Naive thymus-derived CD8-positive, alpha-beta T cell (primary cell): ENCODE data around the gene CD96. TPM values are rescaled to one million over a fixed set of nuclear protein-coding genes. Genes with fewer than 3 reads are reported as not detected.

Source experiments
- ATAC-seq, 2 donors: fragments of 150-1000 bp; cut with Tn5 transposase in 1 of 2; sonication (Bioruptor Pico), chemical (Tn5 transposase) in 1 of 2; 1 replicate in 1 of 2; 2 replicates in 1 of 2; pipeline ENCODE4 v1.10.0; 2021; ENCODE audit warnings: mild to moderate bottlenecking in 2 of 2, moderate library complexity in 2 of 2
- POLR2A ChIA-PET: fragments of 350-600 bp; sonication (Branson Sonifier 250); formaldehyde crosslinking; loops from one replicate; lab custom pipeline; 2021; ENCODE audit warnings: antibody characterized with exemption; lab: Charles Lee
- DNase-seq, 10 donors: peaks; one replicate each; pipeline versions ENCODE4 v3.0.0 to v3.0.0-alpha.2; 2020 to 2022
- H3K27ac Mint-ChIP-seq, 10 donors: one replicate each; pipeline ENCODE4 v1.8.0; 2020 to 2022; ENCODE audit warnings: mild to moderate bottlenecking in 10 of 10, mixed read lengths in 10 of 10, moderate library complexity in 4 of 10, inconsistent platforms in 1 of 10
- H3K27me3 Mint-ChIP-seq, 5 donors: one replicate each; pipeline ENCODE4 v1.8.0; 2021 to 2022; ENCODE audit warnings: mixed read lengths in 5 of 5
- H3K36me3 Mint-ChIP-seq, 3 donors: one replicate each; pipeline ENCODE4 v1.8.0; 2020 to 2022; ENCODE audit warnings: mixed read lengths in 3 of 3, mild to moderate bottlenecking in 2 of 3, inconsistent platforms in 1 of 3
- H3K4me1 Mint-ChIP-seq, 4 donors: one replicate each; pipeline ENCODE4 v1.8.0; 2021 to 2022; ENCODE audit warnings: mixed read lengths in 4 of 4
- H3K4me3 Mint-ChIP-seq, 10 donors: one replicate each; pipeline ENCODE4 v1.8.0; 2020 to 2022; ENCODE audit warnings: mild to moderate bottlenecking in 10 of 10, mixed read lengths in 10 of 10, moderate library complexity in 6 of 10, inconsistent platforms in 1 of 10
- H3K9me3 Mint-ChIP-seq, 9 donors: one replicate each; pipeline ENCODE4 v1.8.0; 2020 to 2022; ENCODE audit warnings: mixed read lengths in 9 of 9, mild to moderate bottlenecking in 3 of 9, inconsistent platforms in 1 of 9, moderate library complexity in 1 of 9
- polyA plus RNA-seq, 3 donors: library from polyadenylated mRNA; unstranded; fragments of 300-500 nt; fragmentation: Illumina TruSeq; gene quantifications; one replicate each; pipeline ENCODE4 v1.2.3, GENCODE V29; 2021
- total RNA-seq, 8 experiments: library from RNA in 2 of 8; stranded (reverse) in 2 of 8; gene quantifications; one replicate each; pipeline ENCODE4 v1.2.3 and lab custom pipeline; 2021 to 2026

Gene CD96
- total and polyA plus RNA-seq, 5 experiments from 2014 or later = 258 to 330 (median 291) TPM

GRCh38 chr3:111688190-111688800 is 146.3 kb downstream of the CD96 start:
- ATAC-seq = no peak
- H3K27ac Mint-ChIP-seq = peak overlapping the region in 5 of 10 donors; percentile 2 to 75 (median 18)

GRCh38 chr3:111690242-111690641 is 148.2 kb downstream of the CD96 start:
- H3K27me3 Mint-ChIP-seq = no peaks in the 10 kb centered on the region
- no peak overlapping the region for H3K4me3 Mint-ChIP-seq
- peaks cover 0 to 6% (median 0%) of the 10 kb centered on the region in 3 donors for H3K36me3 Mint-ChIP-seq
- no peaks in the 10 kb centered on the region for H3K9me3 Mint-ChIP-seq
- ATAC-seq (no peak), DNase-seq (no peak)
- POLR2A ChIA-PET = interaction anchor here (2.2 kb wide), 1 partner anchor 21 kb away, joined by 14 read pairs; no protein-coding TSS in a partner anchor
- peak overlapping the region in 4 of 10 donors; percentile 8 to 77 (median 24) for H3K27ac Mint-ChIP-seq
- peaks cover 19 to 73% (median 62%) of the 10 kb centered on the region in 4 donors for H3K4me1 Mint-ChIP-seq

More at GRCh38 chr3:111688190-111688800, 146.3 kb downstream of the CD96 start:
- peaks cover 26 to 70% (median 61%) of the 10 kb centered on the region in 4 donors for H3K4me1 Mint-ChIP-seq
- POLR2A ChIA-PET = no interaction called here
- no peaks in the 10 kb centered on the region for H3K9me3 Mint-ChIP-seq
- H3K36me3 Mint-ChIP-seq = peaks cover 0 to 4% (median 0%) of the 10 kb centered on the region in 3 donors
- no peak for DNase-seq
- H3K27me3 Mint-ChIP-seq = no peaks in the 10 kb centered on the region
- H3K4me3 Mint-ChIP-seq = no peak overlapping the region

- POLR2A ChIA-PET = interaction anchor here (1.0 to 2.2 kb wide), 3 partner anchors 11 to 22 kb away, joined by 3 to 14 read pairs (median 3); no protein-coding TSS in a partner anchor
- peak overlapping the region in 2 of 10 donors; percentile 5 to 71 for H3K27ac Mint-ChIP-seq
- H3K4me3 Mint-ChIP-seq = no peak overlapping the region
- peaks cover 0 to 6% (median 0%) of the 10 kb centered on the region in 3 donors for H3K36me3 Mint-ChIP-seq
- no peaks in the 10 kb centered on the region for H3K9me3 Mint-ChIP-seq
- peak in 4 of 10 donors; percentile 9 to 45 (median 38) for DNase-seq
- peaks cover 18 to 73% (median 60%) of the 10 kb centered on the region in 4 donors for H3K4me1 Mint-ChIP-seq
- ATAC-seq = peak; percentile 61 to 63
- no peaks in the 10 kb centered on the region for H3K27me3 Mint-ChIP-seq
These were observed 149.4 kb downstream of the CD96 start for GRCh38 chr3:111691293-111691909.

- no peak for ATAC-seq
- Mint-ChIP-seq H3K4me3 (no peak overlapping the region), H3K27me3 (no peaks in the 10 kb centered on the region), H3K27ac (peak overlapping the region in 2 of 10 donors; percentile 19 to 43), H3K36me3 (peaks cover 0 to 2% (median 0%) of the 10 kb centered on the region in 3 donors), H3K9me3 (no peaks in the 10 kb centered on the region), H3K4me1 (peaks cover 12 to 67% (median 49%) of the 10 kb centered on the region in 4 donors)
- POLR2A ChIA-PET = no interaction called here
- no peak for DNase-seq
These were observed 150.9 kb downstream of the CD96 start for GRCh38 chr3:111692593-111693552.

GRCh38 chr3:111694471-111694870 is 152.5 kb downstream of the CD96 start:
- Mint-ChIP-seq H3K4me1 (peaks cover 13 to 62% (median 40%) of the 10 kb centered on the region in 4 donors), H3K4me3 (no peak overlapping the region), H3K9me3 (no peaks in the 10 kb centered on the region), H3K27me3 (no peaks in the 10 kb centered on the region), H3K36me3 (peaks cover 0 to 2% (median 0%) of the 10 kb centered on the region in 3 donors), H3K27ac (peak overlapping the region in 3 of 10 donors; percentile 0 to 60 (median 8))
- ATAC-seq (no peak), DNase-seq (no peak)
- POLR2A ChIA-PET = interaction anchor here (0.5 to 0.7 kb wide), 3 partner anchors 11 to 116 kb away, joined by 3 to 7 read pairs (median 3); no protein-coding TSS in a partner anchor

GRCh38 chr3:111695636-111696117 is 153.7 kb downstream of the CD96 start:
- H3K27me3 Mint-ChIP-seq = no peaks in the 10 kb centered on the region
- H3K9me3 Mint-ChIP-seq = no peaks in the 10 kb centered on the region
- peak overlapping the region in 3 of 10 donors; percentile 7 to 39 (median 26) for H3K27ac Mint-ChIP-seq
- POLR2A ChIA-PET = no interaction called here
- DNase-seq (no peak), ATAC-seq (no peak)
- peaks cover 0 to 8% (median 0%) of the 10 kb centered on the region in 3 donors for H3K36me3 Mint-ChIP-seq
- H3K4me3 Mint-ChIP-seq = peak overlapping the region in 1 of 10 donors; percentile 28
- H3K4me1 Mint-ChIP-seq = peaks cover 11 to 59% (median 39%) of the 10 kb centered on the region in 4 donors

- POLR2A ChIA-PET = no interaction called here
- DNase-seq (no peak), ATAC-seq (no peak)
- no peaks in the 10 kb centered on the region for H3K9me3 Mint-ChIP-seq
- H3K27me3 Mint-ChIP-seq = no peaks in the 10 kb centered on the region
- H3K4me1 Mint-ChIP-seq = peaks cover 10 to 35% (median 29%) of the 10 kb centered on the region in 4 donors
- peak overlapping the region in 2 of 10 donors; percentile 12 to 16 for H3K27ac Mint-ChIP-seq
- H3K4me3 Mint-ChIP-seq = no peak overlapping the region
- peaks cover 0 to 6% (median 0%) of the 10 kb centered on the region in 3 donors for H3K36me3 Mint-ChIP-seq
These were observed 158.1 kb downstream of the CD96 start for GRCh38 chr3:111700054-111700453.

- ATAC-seq (no peak), DNase-seq (no peak)
- Mint-ChIP-seq H3K9me3 (no peaks in the 10 kb centered on the region), H3K4me1 (peaks cover 8 to 34% (median 29%) of the 10 kb centered on the region in 4 donors), H3K27ac (no peak overlapping the region), H3K4me3 (no peak overlapping the region), H3K27me3 (no peaks in the 10 kb centered on the region), H3K36me3 (peaks cover 0 to 6% (median 0%) of the 10 kb centered on the region in 3 donors)
- POLR2A ChIA-PET = no interaction called here
These were observed 159.4 kb downstream of the CD96 start for GRCh38 chr3:111701292-111701906.

Other genes starting within 250 kb of the CD96 start
- gene ZBED2, start 53.1 kb downstream of the CD96 start, total RNA-seq = under 1 TPM in 1 of 2 experiments, not detected in 1; 0.16 TPM
- 1 to 10 TPM in 2 of 3 donors, under 1 TPM in 1; 0.30 to 1.9 (median 1.1) TPM for gene ZBED2, start 53.1 kb downstream of the CD96 start, polyA plus RNA-seq
- 10 to 100 TPM; 11.6 to 12.3 TPM for gene PLCXD2, start 132.5 kb downstream of the CD96 start, total RNA-seq
- 1 to 10 TPM; 2.3 to 2.5 (median 2.4) TPM for gene PLCXD2, start 132.5 kb downstream of the CD96 start, polyA plus RNA-seq